GM21717 (cell line): ENCODE data around the gene AADAC.
"Not testable (repeated sequence)": the region's sequence is repeated elsewhere in the genome, so short reads cannot be mapped to it uniquely, and the experiment has no call there.

Source experiments
- ATAC-seq: cut with Tn5 transposase; IDR thresholded peaks from one replicate; pipeline ENCODE4 v1.9.1; 2021; ENCODE audit warnings: mild to moderate bottlenecking, moderate library complexity; ENCODE audit not compliant: unreplicated experiment

Gene AADAC

GRCh38 chr3:151813799-151814198 lies at the start of gene AADAC:
AADAC (plus strand) TSS chr3:151814116; CDS start chr3:151814163, 47 bp downstream.
- ATAC-seq = no peak

- ATAC-seq = not testable (repeated sequence)
These were observed 49.2 kb upstream of the AADAC start for GRCh38 chr3:151764699-151765098.

GRCh38 chr3:151765685-151766084 lies 48.2 kb upstream of the AADAC start:
- no peak for ATAC-seq

GRCh38 chr3:151766454-151766853 lies 47.5 kb upstream of the AADAC start:
- ATAC-seq = no peak

GRCh38 chr3:151768393-151768930 lies 45.5 kb upstream of the AADAC start:
- ATAC-seq = no peak

GRCh38 chr3:151769175-151769574 lies 44.7 kb upstream of the AADAC start:
- ATAC-seq = no peak

- ATAC-seq = no peak
These were observed 43.0 kb upstream of the AADAC start for GRCh38 chr3:151770956-151771355.

- ATAC-seq = no peak
These were observed 41.0 kb upstream of the AADAC start for GRCh38 chr3:151772825-151773480.

- ATAC-seq = no peak
These were observed 39.7 kb upstream of the AADAC start for GRCh38 chr3:151774235-151774634.

GRCh38 chr3:151774910-151775309 lies 39.0 kb upstream of the AADAC start:
- no peak for ATAC-seq

GRCh38 chr3:151775314-151776258 lies 38.3 kb upstream of the AADAC start:
- no peak for ATAC-seq

GRCh38 chr3:151776259-151776740 lies 37.6 kb upstream of the AADAC start:
- no peak for ATAC-seq

- no peak for ATAC-seq
These were observed 36.0 kb upstream of the AADAC start for GRCh38 chr3:151777880-151778279.

- no peak for ATAC-seq
These were observed 26.3 kb upstream of the AADAC start for GRCh38 chr3:151787626-151788025.

- ATAC-seq = no peak
These were observed 25.5 kb upstream of the AADAC start for GRCh38 chr3:151788401-151788800.

- no peak for ATAC-seq
These were observed 24.0 kb upstream of the AADAC start for GRCh38 chr3:151789853-151790463.

- ATAC-seq = not testable (repeated sequence)
These were observed 23.2 kb upstream of the AADAC start for GRCh38 chr3:151790763-151791162.

GRCh38 chr3:151792411-151792810 lies 21.5 kb upstream of the AADAC start:
- no peak for ATAC-seq

- no peak for ATAC-seq
These were observed 20.3 kb upstream of the AADAC start for GRCh38 chr3:151793636-151794035.

- ATAC-seq = no peak
These were observed 19.8 kb upstream of the AADAC start for GRCh38 chr3:151794080-151794479.

- ATAC-seq = no peak
These were observed 18.6 kb upstream of the AADAC start for GRCh38 chr3:151795276-151795675.
